SH-SY5Y (cell line): ENCODE data around the gene SLC35F4.

Experiments used
- GATA2 ChIP-seq: IDR thresholded peaks from 2 replicates; pipeline ENCODE4 v1.6.1; 2011; ENCODE audit warnings: mild to moderate bottlenecking, low read depth, low read length
- GATA3 ChIP-seq: IDR thresholded peaks from 2 replicates; pipeline ENCODE4 v1.6.1; 2011; ENCODE audit warnings: low read depth, mild to moderate bottlenecking, low read length, moderate library complexity

GRCh38 chr14:57848353-57848752 lies 17.5 kb downstream of the SLC35F4 start:
- TF ChIP-seq GATA2 (no peak), GATA3 (no peak)
